ENCODE results near the gene COL4A2.

COL4A2 gene

GRCh38 chr13:110305949-110306339 is 1.1 kb upstream of the COL4A2 start:
- Histone ChIP-seq H3K4me2 (ENCODE audit: low read length) (no peak overlapping the region), H3K9ac (ENCODE audit: low read length) (no peak overlapping the region), H3K4me3 (ENCODE audit: low read depth, low read length, poor library complexity, severe bottlenecking) (no peak overlapping the region)

GRCh38 chr13:110306340-110306959 is 634 bp upstream of the COL4A2 start:
- no peak overlapping the region for H3K4me3 ChIP-seq (ENCODE audit: low read depth, low read length, poor library complexity, severe bottlenecking)

More at GRCh38 chr13:110305949-110306339, 1.1 kb upstream of the COL4A2 start:
- Histone ChIP-seq H3K27me3 (ENCODE audit: insufficient read depth, low read length) (peaks cover 2% of the 10 kb centered on the region), H3K9me3 (ENCODE audit: low read length) (no peaks in the 10 kb centered on the region), H3K79me2 (ENCODE audit: insufficient read depth, low read length) (no peaks in the 10 kb centered on the region), H3K9me2 (ENCODE audit: low read depth, low read length) (no peaks in the 10 kb centered on the region), H2AFZ (ENCODE audit: low read length) (no peak overlapping the region), H3K27ac (ENCODE audit: low read depth, low read length, poor library complexity, severe bottlenecking) (no peak overlapping the region), H3F3A (ENCODE audit: insufficient read depth, low read length) (no peaks in the 10 kb centered on the region), H3K4me1 (ENCODE audit: insufficient read depth, low read length, severe bottlenecking) (no peaks in the 10 kb centered on the region), H4K20me1 (ENCODE audit: insufficient read depth, low read length) (no peaks in the 10 kb centered on the region), H3K36me3 (ENCODE audit: insufficient read depth, low read length) (no peaks in the 10 kb centered on the region)
- no peak for TF ChIP-seq EZH2 (IDR thresholded peaks at IDR 0.05; ENCODE audit: borderline replicate concordance, low read length)
- TF ChIP-seq, protein P1, sequence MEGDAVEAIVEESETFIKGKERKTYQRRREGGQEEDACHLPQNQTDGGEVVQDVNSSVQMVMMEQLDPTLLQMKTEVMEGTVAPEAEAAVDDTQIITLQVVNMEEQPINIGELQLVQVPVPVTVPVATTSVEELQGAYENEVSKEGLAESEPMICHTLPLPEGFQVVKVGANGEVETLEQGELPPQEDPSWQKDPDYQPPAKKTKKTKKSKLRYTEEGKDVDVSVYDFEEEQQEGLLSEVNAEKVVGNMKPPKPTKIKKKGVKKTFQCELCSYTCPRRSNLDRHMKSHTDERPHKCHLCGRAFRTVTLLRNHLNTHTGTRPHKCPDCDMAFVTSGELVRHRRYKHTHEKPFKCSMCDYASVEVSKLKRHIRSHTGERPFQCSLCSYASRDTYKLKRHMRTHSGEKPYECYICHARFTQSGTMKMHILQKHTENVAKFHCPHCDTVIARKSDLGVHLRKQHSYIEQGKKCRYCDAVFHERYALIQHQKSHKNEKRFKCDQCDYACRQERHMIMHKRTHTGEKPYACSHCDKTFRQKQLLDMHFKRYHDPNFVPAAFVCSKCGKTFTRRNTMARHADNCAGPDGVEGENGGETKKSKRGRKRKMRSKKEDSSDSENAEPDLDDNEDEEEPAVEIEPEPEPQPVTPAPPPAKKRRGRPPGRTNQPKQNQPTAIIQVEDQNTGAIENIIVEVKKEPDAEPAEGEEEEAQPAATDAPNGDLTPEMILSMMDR (IDR thresholded peaks at IDR 0.05; ENCODE audit: low read length): no peak

GRCh38 chr13:110307767-110308655 is 927 bp downstream of the COL4A2 start:
- no peaks in the 10 kb centered on the region for H3F3A ChIP-seq (ENCODE audit: insufficient read depth, low read length)
- TF ChIP-seq, protein P1 (IDR thresholded peaks at IDR 0.05; ENCODE audit: low read length): no peak
- TF ChIP-seq EZH2 (IDR thresholded peaks at IDR 0.05; ENCODE audit: borderline replicate concordance, low read length): no peak
- no peaks in the 10 kb centered on the region for H3K36me3 ChIP-seq (ENCODE audit: insufficient read depth, low read length)
- H4K20me1 ChIP-seq (ENCODE audit: insufficient read depth, low read length): no peaks in the 10 kb centered on the region
- no peak overlapping the region for H3K27ac ChIP-seq (ENCODE audit: low read depth, low read length, poor library complexity, severe bottlenecking)
- no peaks in the 10 kb centered on the region for H3K9me3 ChIP-seq (ENCODE audit: low read length)
- H3K27me3 ChIP-seq (ENCODE audit: insufficient read depth, low read length): peaks cover 11% of the 10 kb centered on the region; the same call in 1 of the 2 replicates
- H3K4me2 ChIP-seq (ENCODE audit: low read length): no peak overlapping the region
- no peak overlapping the region for H2AFZ ChIP-seq (ENCODE audit: low read length)
- H3K79me2 ChIP-seq (ENCODE audit: insufficient read depth, low read length): no peaks in the 10 kb centered on the region
- no peak overlapping the region for H3K9ac ChIP-seq (ENCODE audit: low read length)
- H3K4me1 ChIP-seq (ENCODE audit: insufficient read depth, low read length, severe bottlenecking): no peaks in the 10 kb centered on the region
- no peaks in the 10 kb centered on the region for H3K9me2 ChIP-seq (ENCODE audit: low read depth, low read length)
- no peak overlapping the region for H3K4me3 ChIP-seq (ENCODE audit: low read depth, low read length, poor library complexity, severe bottlenecking)

More at GRCh38 chr13:110306340-110306959, 634 bp upstream of the COL4A2 start:
- no peak overlapping the region for H3K9ac ChIP-seq (ENCODE audit: low read length)
- no peaks in the 10 kb centered on the region for H3K36me3 ChIP-seq (ENCODE audit: insufficient read depth, low read length)
- H3K27me3 ChIP-seq (ENCODE audit: insufficient read depth, low read length): peaks cover 6% of the 10 kb centered on the region
- H4K20me1 ChIP-seq (ENCODE audit: insufficient read depth, low read length): no peaks in the 10 kb centered on the region
- H3F3A ChIP-seq (ENCODE audit: insufficient read depth, low read length): no peaks in the 10 kb centered on the region
- TF ChIP-seq EZH2 (IDR thresholded peaks at IDR 0.05; ENCODE audit: borderline replicate concordance, low read length): no peak
- TF ChIP-seq, protein P1 (IDR thresholded peaks at IDR 0.05; ENCODE audit: low read length): no peak
- no peaks in the 10 kb centered on the region for H3K9me2 ChIP-seq (ENCODE audit: low read depth, low read length)
- no peak overlapping the region for H3K4me2 ChIP-seq (ENCODE audit: low read length)
- no peaks in the 10 kb centered on the region for H3K79me2 ChIP-seq (ENCODE audit: insufficient read depth, low read length)
- H3K4me1 ChIP-seq (ENCODE audit: insufficient read depth, low read length, severe bottlenecking): no peaks in the 10 kb centered on the region
- H3K27ac ChIP-seq (ENCODE audit: low read depth, low read length, poor library complexity, severe bottlenecking): no peak overlapping the region
- no peak overlapping the region for H2AFZ ChIP-seq (ENCODE audit: low read length)
- H3K9me3 ChIP-seq (ENCODE audit: low read length): no peaks in the 10 kb centered on the region
